Rectal smooth muscle tissue (tissue), 1 donor: ENCODE results near the gene METTL16.
"Not testable (repeated sequence)": the region's sequence is repeated elsewhere in the genome, so short reads cannot be mapped to it uniquely, and the experiment has no call there.

ENCODE experiments used
- H3K27ac ChIP-seq: one replicate; pipeline ENCODE4 v1.7.0; 2013; ENCODE audit warnings: low read depth, low read length, inconsistent platforms
- H3K27me3 ChIP-seq: one replicate; pipeline ENCODE4 v1.7.0; 2013; ENCODE audit warnings: low read length; ENCODE audit not compliant: control insufficient read depth, insufficient read depth
- H3K36me3 ChIP-seq: one replicate; pipeline ENCODE4 v1.7.0; 2013; ENCODE audit warnings: low read length; ENCODE audit not compliant: control insufficient read depth, insufficient read depth
- H3K4me1 ChIP-seq: one replicate; pipeline ENCODE4 v1.7.0; 2013; ENCODE audit warnings: low read length; ENCODE audit not compliant: control insufficient read depth, insufficient read depth
- H3K4me3 ChIP-seq: one replicate; pipeline ENCODE4 v1.7.0; 2013; ENCODE audit warnings: low read length
- H3K9ac ChIP-seq: one replicate; pipeline ENCODE4 v1.7.0; 2013; ENCODE audit warnings: low read length

Gene METTL16

DNA sequence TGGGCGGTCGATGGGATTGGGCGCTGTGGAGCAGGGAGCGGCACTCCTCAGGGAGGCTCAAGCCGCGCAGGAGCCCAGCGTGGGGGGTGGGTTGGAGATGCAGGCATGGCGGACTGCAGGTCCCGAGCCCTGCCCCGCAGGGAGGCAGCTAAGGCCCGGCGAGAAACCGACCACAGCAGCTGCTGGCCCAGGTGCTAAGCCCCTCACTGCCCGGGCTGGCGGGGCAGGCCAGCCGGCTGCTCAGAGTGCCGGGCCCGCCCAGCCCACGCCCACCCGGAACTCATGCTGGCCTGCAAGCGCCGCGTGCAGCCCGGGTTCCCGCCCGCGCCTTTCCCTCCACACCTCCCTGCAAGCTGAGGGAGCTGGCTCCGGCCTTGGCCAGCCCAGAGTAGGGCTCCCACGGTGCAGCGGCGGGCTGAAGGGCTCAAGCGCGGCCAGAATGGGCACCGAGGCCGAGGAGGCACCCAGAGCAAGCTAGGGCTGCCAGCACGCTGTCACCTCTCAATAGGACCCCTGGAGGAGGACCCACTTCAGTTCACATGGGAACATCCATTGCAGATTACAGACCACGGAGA is 20.5 kb upstream of the METTL16 start:
- no peak overlapping the region for H3K4me3 ChIP-seq
- H3K27ac ChIP-seq: no peak overlapping the region
- no peak overlapping the region for H3K9ac ChIP-seq
- H3K4me1 ChIP-seq: no peaks in the 10 kb centered on the region
- H3K27me3 ChIP-seq: no peaks in the 10 kb centered on the region
- no peaks in the 10 kb centered on the region for H3K36me3 ChIP-seq

DNA sequence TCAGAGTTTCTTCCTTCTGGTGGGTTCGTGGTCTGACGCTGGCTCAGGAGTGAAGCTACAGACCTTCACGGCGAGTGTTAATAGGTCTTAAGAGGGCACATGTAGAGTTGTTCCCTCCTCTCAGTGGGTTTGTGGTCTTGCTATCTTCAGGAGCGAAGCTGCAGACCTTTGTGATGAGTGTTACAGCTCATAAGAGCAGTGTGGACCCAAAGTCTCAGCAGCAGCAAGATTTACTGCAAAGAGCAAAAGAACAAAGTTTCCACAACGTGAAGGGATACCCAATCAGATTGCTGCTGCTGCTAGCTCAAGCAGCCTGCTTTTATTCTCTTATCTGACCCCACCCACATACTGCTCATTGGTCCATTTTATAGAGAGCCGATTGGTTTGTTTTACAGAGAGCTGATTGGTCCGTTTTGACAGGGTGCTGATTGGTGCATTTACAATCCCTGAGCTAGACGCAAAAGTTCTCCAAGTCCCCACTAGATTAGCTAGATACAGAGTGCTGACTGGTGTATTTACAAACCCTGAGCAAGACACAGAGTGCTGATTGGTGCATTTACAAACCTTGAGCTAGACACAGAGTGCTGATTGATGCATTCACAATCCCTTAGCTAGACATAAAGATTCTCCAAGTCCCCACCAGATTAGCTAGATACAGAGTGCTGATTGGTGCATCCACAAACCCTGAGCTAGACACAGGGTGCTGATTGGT is 19.7 kb upstream of the METTL16 start:
- not testable (repeated sequence) for H3K27ac ChIP-seq, H3K27me3 ChIP-seq, H3K4me3 ChIP-seq, H3K4me1 ChIP-seq, H3K36me3 ChIP-seq, H3K9ac ChIP-seq

DNA sequence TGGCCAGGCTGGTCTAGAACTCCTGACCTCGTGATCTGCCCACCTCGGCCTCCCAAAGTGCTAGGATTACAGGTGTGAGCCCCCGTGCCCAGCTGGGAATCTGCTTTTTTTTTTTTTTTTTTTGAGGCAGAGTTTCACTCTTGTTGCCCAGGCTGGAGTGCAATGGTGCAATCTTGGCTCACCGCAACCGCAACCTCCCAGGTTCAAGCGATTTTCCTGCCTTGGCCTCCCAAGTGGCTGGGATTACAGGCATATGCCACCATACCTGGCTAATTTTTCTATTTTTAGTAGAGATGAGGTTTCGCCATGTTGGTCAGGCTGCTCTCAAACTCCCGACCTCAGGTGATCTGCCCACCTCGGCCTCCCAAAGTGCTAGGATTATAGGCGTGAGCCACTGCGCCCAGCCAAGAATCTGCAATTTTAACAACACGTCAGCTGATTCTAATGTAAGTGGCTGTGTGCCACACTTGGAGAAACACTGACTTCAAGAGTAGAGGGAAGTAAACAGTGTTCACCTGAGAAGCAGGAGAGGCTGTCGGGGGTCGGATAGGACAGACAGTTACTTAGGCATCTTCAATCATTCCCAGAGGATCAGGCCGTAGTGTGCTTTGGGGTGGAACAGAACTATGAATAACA is 10.2 kb upstream of the METTL16 start:
- H3K4me1 ChIP-seq, H3K4me3 ChIP-seq, H3K27me3 ChIP-seq, H3K36me3 ChIP-seq, H3K27ac ChIP-seq, H3K9ac ChIP-seq: not testable (repeated sequence)

- Histone ChIP-seq H3K36me3 (no peaks in the 10 kb centered on the region), H3K27me3 (no peaks in the 10 kb centered on the region), H3K27ac (no peak overlapping the region), H3K4me3 (no peak overlapping the region), H3K9ac (no peak overlapping the region), H3K4me1 (no peaks in the 10 kb centered on the region)
These were observed 9.6 kb upstream of the METTL16 start for GRCh38 chr17:2521257-2521656.

DNA sequence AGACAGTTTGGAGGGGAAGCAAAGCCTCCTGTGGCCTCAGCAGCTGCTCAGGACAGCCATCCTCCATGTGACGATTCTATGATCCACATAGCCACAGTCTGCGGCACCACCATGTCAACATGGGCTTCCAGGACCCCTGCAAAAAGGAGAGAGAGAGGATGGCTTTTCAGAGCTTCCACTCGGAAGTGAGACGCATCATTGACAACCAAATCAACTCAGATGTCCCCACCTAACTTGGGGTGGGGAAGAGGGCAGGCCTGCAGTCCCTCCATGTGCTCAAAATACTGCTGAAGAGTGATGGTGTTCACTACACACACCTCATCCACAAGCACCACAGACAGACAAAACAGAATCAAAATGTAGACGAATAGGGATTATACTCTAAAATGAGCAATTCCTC is 5.9 kb upstream of the METTL16 start:
- H3K36me3 ChIP-seq: no peaks in the 10 kb centered on the region
- H3K27ac ChIP-seq: no peak overlapping the region
- H3K4me3 ChIP-seq: no peak overlapping the region
- H3K4me1 ChIP-seq: no peaks in the 10 kb centered on the region
- H3K9ac ChIP-seq: no peak overlapping the region
- no peaks in the 10 kb centered on the region for H3K27me3 ChIP-seq

DNA sequence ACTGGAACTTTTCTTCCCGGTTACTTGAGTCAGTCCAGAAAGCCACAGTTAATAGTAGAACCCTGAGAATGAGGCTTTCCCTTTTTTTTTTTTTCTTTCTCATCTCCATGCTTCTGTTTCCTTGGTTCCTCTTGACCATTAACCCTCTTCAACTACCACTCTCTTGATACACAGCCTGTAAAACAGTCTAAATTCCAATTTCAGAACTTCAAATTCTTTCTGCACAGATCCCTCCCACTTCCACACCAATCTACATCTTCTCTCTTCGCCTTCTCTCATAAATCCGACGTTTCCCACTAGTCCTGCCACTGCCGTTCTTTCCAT is 588 bp downstream of the METTL16 start:
- no peaks in the 10 kb centered on the region for H3K36me3 ChIP-seq
- peaks cover 5% of the 10 kb centered on the region for H3K4me1 ChIP-seq
- H3K9ac ChIP-seq: peak overlapping the region; percentile 68
- H3K4me3 ChIP-seq: peak overlapping the region; percentile 96
- H3K27ac ChIP-seq: peak overlapping the region; percentile 97
- no peaks in the 10 kb centered on the region for H3K27me3 ChIP-seq

GRCh38 chr17:2510559-2510958 is 1.1 kb downstream of the METTL16 start:
- no peaks in the 10 kb centered on the region for H3K36me3 ChIP-seq
- H3K9ac ChIP-seq: no peak overlapping the region
- peaks cover 5% of the 10 kb centered on the region for H3K4me1 ChIP-seq
- H3K27me3 ChIP-seq: no peaks in the 10 kb centered on the region
- H3K4me3 ChIP-seq: peak overlapping the region; percentile 96
- H3K27ac ChIP-seq: peak overlapping the region; percentile 97

DNA sequence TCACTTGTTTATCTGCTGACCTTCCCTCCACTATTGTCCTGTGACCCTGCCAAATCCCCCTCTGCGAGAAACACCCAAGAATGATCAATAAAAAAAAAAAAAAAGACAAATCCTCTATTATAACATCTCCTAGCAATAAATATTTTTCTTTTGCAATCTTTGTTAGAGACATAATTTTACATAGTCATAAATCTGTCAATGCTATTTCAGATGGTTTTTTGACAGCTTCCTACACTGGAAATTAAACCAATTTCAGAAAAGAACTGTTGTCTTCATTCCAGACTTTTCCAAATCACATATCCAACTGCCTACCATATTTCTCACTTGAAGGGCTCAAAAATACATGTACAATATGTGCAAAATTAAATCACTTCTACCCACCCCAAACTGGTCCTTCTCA is 3.7 kb downstream of the METTL16 start:
- Histone ChIP-seq H3K27me3 (no peaks in the 10 kb centered on the region), H3K9ac (no peak overlapping the region), H3K4me3 (no peak overlapping the region), H3K4me1 (peaks cover 5% of the 10 kb centered on the region), H3K27ac (no peak overlapping the region), H3K36me3 (no peaks in the 10 kb centered on the region)

- H3K27me3 ChIP-seq, H3K4me1 ChIP-seq, H3K4me3 ChIP-seq, H3K9ac ChIP-seq, H3K27ac ChIP-seq, H3K36me3 ChIP-seq: not testable (repeated sequence)
These were observed 4.7 kb downstream of the METTL16 start for GRCh38 chr17:2507015-2507414.

DNA sequence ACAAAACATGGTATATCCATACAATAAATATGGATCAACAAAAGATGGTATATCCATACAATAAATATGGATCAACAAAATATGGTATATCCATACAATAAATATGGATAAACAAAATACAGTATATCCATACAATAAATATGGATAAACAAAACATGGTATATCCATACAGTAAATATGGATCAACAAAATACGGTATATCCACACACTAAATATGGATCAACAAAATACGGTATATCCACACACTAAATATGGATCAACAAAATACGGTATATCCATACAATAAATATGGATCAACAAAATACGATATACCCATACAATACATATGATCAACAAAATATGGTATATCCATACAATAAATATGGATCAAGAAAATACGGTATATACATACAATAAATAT is 8.1 kb downstream of the METTL16 start:
- Histone ChIP-seq H3K27me3 (no peaks in the 10 kb centered on the region), H3K36me3 (peaks cover 3% of the 10 kb centered on the region), H3K9ac (no peak overlapping the region), H3K27ac (no peak overlapping the region), H3K4me3 (no peak overlapping the region), H3K4me1 (no peaks in the 10 kb centered on the region)

GRCh38 chr17:2502871-2503580 is 8.7 kb downstream of the METTL16 start:
- Histone ChIP-seq H3K36me3 (peaks cover 3% of the 10 kb centered on the region), H3K4me1 (no peaks in the 10 kb centered on the region), H3K9ac (no peak overlapping the region), H3K4me3 (no peak overlapping the region), H3K27ac (no peak overlapping the region), H3K27me3 (no peaks in the 10 kb centered on the region)

- Histone ChIP-seq H3K4me1 (no peaks in the 10 kb centered on the region), H3K4me3 (no peak overlapping the region), H3K27ac (no peak overlapping the region), H3K27me3 (no peaks in the 10 kb centered on the region), H3K9ac (no peak overlapping the region), H3K36me3 (peaks cover 3% of the 10 kb centered on the region)
These were observed 11.2 kb downstream of the METTL16 start for GRCh38 chr17:2500446-2500845.
